Activated CD8-positive, alpha-beta T cell treated with anti-CD3 and anti-CD28 coated beads for 36 hours (primary cell): ENCODE results near the gene ACYP2. TPM values are rescaled to one million over a fixed set of nuclear protein-coding genes. Genes with fewer than 3 reads are reported as not detected.

ENCODE experiments used
- ATAC-seq: fragments of 200-7000 bp; cut with Tn5 transposase; one replicate; pipeline ENCODE4 v1.10.0; 2021; ENCODE audit warnings: mild to moderate bottlenecking, moderate library complexity
- CTCF ChIA-PET: fragments of 350-600 bp; sonication (Branson Sonifier 250); formaldehyde crosslinking; loops from one replicate; lab custom pipeline; 2021; ENCODE audit warnings: antibody characterized with exemption; lab: Charles Lee
- POLR2A ChIA-PET: fragments of 350-600 bp; sonication (Branson Sonifier 250); formaldehyde crosslinking; loops from one replicate; lab custom pipeline; 2021; ENCODE audit warnings: antibody characterized with exemption; lab: Charles Lee
- DNase-seq: peaks from one replicate; pipeline ENCODE4 v3.0.0-alpha.2; 2020
- H3K27ac Mint-ChIP-seq: one replicate; pipeline ENCODE4 v1.8.0; 2021; ENCODE audit warnings: mild to moderate bottlenecking, mixed read lengths
- H3K27me3 Mint-ChIP-seq: one replicate; pipeline ENCODE4 v1.8.0; 2021; ENCODE audit warnings: mixed read lengths
- H3K36me3 Mint-ChIP-seq: one replicate; pipeline ENCODE4 v1.8.0; 2021; ENCODE audit warnings: low read depth, mixed read lengths
- H3K4me1 Mint-ChIP-seq: one replicate; pipeline ENCODE4 v1.8.0; 2021; ENCODE audit warnings: low read depth, mixed read lengths
- H3K4me3 Mint-ChIP-seq: one replicate; pipeline ENCODE4 v1.8.0; 2021; ENCODE audit warnings: mild to moderate bottlenecking, moderate library complexity, mixed read lengths
- H3K9me3 Mint-ChIP-seq: one replicate; pipeline ENCODE4 v1.8.0; 2021; ENCODE audit warnings: mixed read lengths
- intact Hi-C: fragments of 100-400 bp; cut with micrococcal nuclease; formaldehyde crosslinking; loops from one replicate; pipeline ENCODE4 v1.10.0; 2022
- total RNA-seq, 2 experiments: library from RNA; stranded (reverse); gene quantifications; one replicate each; pipeline ENCODE4 v1.2.3, GENCODE V29; 2021
- TF ChIP-seq, protein P1 (sequence below): fragments of 200-600 bp; IDR thresholded peaks from one replicate; pipeline ENCODE4 v1.8.0; 2022; ENCODE audit warnings: antibody characterized with exemption, mild to moderate bottlenecking

ACYP2 gene
- total RNA-seq, 2 experiments from 2014 or later = 5.8 to 6.0 TPM

GRCh38 chr2:54330162-54330925, 214.9 kb downstream of the ACYP2 start:
- ATAC-seq (peak; percentile 99), DNase-seq (peak; percentile 92)
- peaks cover 14% of the 10 kb centered on the region for H3K27me3 Mint-ChIP-seq
- TF ChIP-seq, protein P1, sequence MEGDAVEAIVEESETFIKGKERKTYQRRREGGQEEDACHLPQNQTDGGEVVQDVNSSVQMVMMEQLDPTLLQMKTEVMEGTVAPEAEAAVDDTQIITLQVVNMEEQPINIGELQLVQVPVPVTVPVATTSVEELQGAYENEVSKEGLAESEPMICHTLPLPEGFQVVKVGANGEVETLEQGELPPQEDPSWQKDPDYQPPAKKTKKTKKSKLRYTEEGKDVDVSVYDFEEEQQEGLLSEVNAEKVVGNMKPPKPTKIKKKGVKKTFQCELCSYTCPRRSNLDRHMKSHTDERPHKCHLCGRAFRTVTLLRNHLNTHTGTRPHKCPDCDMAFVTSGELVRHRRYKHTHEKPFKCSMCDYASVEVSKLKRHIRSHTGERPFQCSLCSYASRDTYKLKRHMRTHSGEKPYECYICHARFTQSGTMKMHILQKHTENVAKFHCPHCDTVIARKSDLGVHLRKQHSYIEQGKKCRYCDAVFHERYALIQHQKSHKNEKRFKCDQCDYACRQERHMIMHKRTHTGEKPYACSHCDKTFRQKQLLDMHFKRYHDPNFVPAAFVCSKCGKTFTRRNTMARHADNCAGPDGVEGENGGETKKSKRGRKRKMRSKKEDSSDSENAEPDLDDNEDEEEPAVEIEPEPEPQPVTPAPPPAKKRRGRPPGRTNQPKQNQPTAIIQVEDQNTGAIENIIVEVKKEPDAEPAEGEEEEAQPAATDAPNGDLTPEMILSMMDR = no peak
- H3K4me1 Mint-ChIP-seq = peaks cover 9% of the 10 kb centered on the region
- no peaks in the 10 kb centered on the region for H3K9me3 Mint-ChIP-seq
- peak overlapping the region; percentile 44 for H3K27ac Mint-ChIP-seq
- ChIA-PET POLR2A (no interaction called here), CTCF (interaction anchor here (0.9 kb wide), 1 partner anchor 193 kb away, joined by 3 read pairs; no protein-coding TSS in a partner anchor)
- no peaks in the 10 kb centered on the region for H3K36me3 Mint-ChIP-seq
- intact Hi-C loops = no loop called here
- peak overlapping the region; percentile 78 for H3K4me3 Mint-ChIP-seq

GRCh38 chr2:54330926-54331835, 215.8 kb downstream of the ACYP2 start:
- H3K4me1 Mint-ChIP-seq = peaks cover 9% of the 10 kb centered on the region
- ChIA-PET POLR2A (interaction anchor here (1.1 kb wide), 1 partner anchor 13 kb away, joined by 4 read pairs; no protein-coding TSS in a partner anchor), CTCF (interaction anchor here (0.9 kb wide), 1 partner anchor 192 kb away, joined by 3 read pairs; no protein-coding TSS in a partner anchor)
- no peaks in the 10 kb centered on the region for H3K9me3 Mint-ChIP-seq
- peaks cover 14% of the 10 kb centered on the region for H3K27me3 Mint-ChIP-seq
- ATAC-seq (peak; percentile 12), DNase-seq (no peak)
- intact Hi-C loops = no loop called here
- H3K4me3 Mint-ChIP-seq = peak overlapping the region; percentile 78
- H3K36me3 Mint-ChIP-seq = no peaks in the 10 kb centered on the region
- TF ChIP-seq, protein P1 = no peak
- H3K27ac Mint-ChIP-seq = no peak overlapping the region

DNA sequence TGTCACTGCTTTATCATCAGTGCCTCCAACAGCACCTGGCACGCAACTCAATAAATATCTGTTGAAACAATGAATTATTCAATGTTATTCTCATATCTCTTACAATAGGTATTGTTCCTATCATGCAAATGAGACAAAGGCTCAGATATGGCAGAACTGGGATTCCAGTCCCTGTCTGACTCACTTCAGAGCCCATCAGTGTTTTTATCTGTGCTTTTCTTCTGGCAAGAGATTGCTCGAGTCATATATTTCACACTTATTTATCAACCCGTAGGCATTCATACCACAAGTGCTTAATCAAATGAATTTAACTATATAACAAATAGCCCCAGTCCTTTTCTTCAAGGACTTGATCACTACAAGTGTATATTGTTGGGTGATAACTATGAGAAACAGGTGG, 217.0 kb downstream of the ACYP2 start:
- Mint-ChIP-seq H3K36me3 (no peaks in the 10 kb centered on the region), H3K27ac (no peak overlapping the region), H3K9me3 (no peaks in the 10 kb centered on the region), H3K4me1 (peaks cover 9% of the 10 kb centered on the region), H3K4me3 (no peak overlapping the region), H3K27me3 (peaks cover 14% of the 10 kb centered on the region)
- no peak for ATAC-seq
- no peak for DNase-seq
- ChIA-PET CTCF (no interaction called here), POLR2A (interaction anchor here (1.1 kb wide), 1 partner anchor 11 kb away, joined by 4 read pairs; no protein-coding TSS in a partner anchor)
- intact Hi-C loops = no loop called here
- TF ChIP-seq, protein P1 = no peak

- TF ChIP-seq, protein P1 = no peak
- POLR2A ChIA-PET = no interaction called here
- no peak overlapping the region for H3K27ac Mint-ChIP-seq
- H3K27me3 Mint-ChIP-seq = peaks cover 8% of the 10 kb centered on the region
- H3K4me3 Mint-ChIP-seq = no peak overlapping the region
- intact Hi-C loops = no loop called here
- no peak for ATAC-seq
- no peaks in the 10 kb centered on the region for H3K9me3 Mint-ChIP-seq
- H3K36me3 Mint-ChIP-seq = no peaks in the 10 kb centered on the region
- CTCF ChIA-PET = interaction anchor here (1.4 to 2.2 kb wide), 4 partner anchors 9 to 368 kb away, joined by 3 to 7 read pairs (median 4); no protein-coding TSS in a partner anchor
- DNase-seq = no peak
- no peaks in the 10 kb centered on the region for H3K4me1 Mint-ChIP-seq
Observed at GRCh38 chr2:54336136-54336976, 220.9 kb downstream of the ACYP2 start.
